Kidney (tissue), 14 donors: ENCODE measurements around the gene CPEB2. TPM values are rescaled to one million over a fixed set of nuclear protein-coding genes. Genes with fewer than 3 reads are reported as not detected.
A peak's percentile ranks its signal among the peaks of the same experiment; 100 is the strongest.

Experiments
- DNase-seq, 5 donors: peaks; one replicate each; pipeline ENCODE4 v3.0.0-alpha.2; 2013 to 2020
- FAIRE-seq: peaks from 2 replicates; lab custom pipeline; 2012; peaks lifted over from hg19 to GRCh38; lab: Jason Lieb, UNC
- H3K27ac ChIP-seq, 2 donors: one replicate each; pipeline ENCODE4 v1.7.0; 2013; ENCODE audit warnings: low read depth in 2 of 2, low read length in 2 of 2, inconsistent platforms in 1 of 2
- H3K27me3 ChIP-seq: one replicate; pipeline ENCODE4 v1.7.1; 2013; ENCODE audit warnings: low read length, inconsistent platforms; ENCODE audit not compliant: control insufficient read depth, insufficient read depth
- H3K36me3 ChIP-seq, 3 donors: one replicate each; pipeline versions ENCODE4 v1.7.0 to v1.7.1; 2013; ENCODE audit warnings: low read length in 3 of 3, control low read depth in 1 of 3, inconsistent platforms in 1 of 3; ENCODE audit not compliant: insufficient read depth in 3 of 3, control insufficient read depth in 2 of 3
- H3K4me1 ChIP-seq, 3 donors: one replicate each; pipeline versions ENCODE4 v1.7.0 to v1.7.1; 2013; ENCODE audit warnings: low read length in 3 of 3, inconsistent platforms in 1 of 3, low read depth in 1 of 3; ENCODE audit not compliant: control insufficient read depth in 2 of 3, insufficient read depth in 2 of 3
- H3K4me3 ChIP-seq, 3 donors: one replicate each; pipeline versions ENCODE4 v1.7.0 to v1.8.1; 2013; ENCODE audit warnings: low read length in 3 of 3, control low read depth in 1 of 3, inconsistent platforms in 1 of 3
- H3K9ac ChIP-seq, 3 donors: one replicate each; pipeline versions ENCODE4 v1.7.0 to v1.7.1; 2013; ENCODE audit warnings: low read length in 3 of 3, control low read depth in 1 of 3, inconsistent platforms in 1 of 3
- H3K9me3 ChIP-seq, 3 donors: one replicate each; pipeline versions ENCODE4 v1.7.0 to v1.7.1; 2013; ENCODE audit warnings: low read length in 3 of 3, control low read depth in 1 of 3, inconsistent platforms in 1 of 3; ENCODE audit not compliant: control insufficient read depth in 2 of 3, insufficient read depth in 1 of 3
- intact Hi-C: fragments of 100-400 bp; cut with DNase I; formaldehyde crosslinking; loops from one replicate; pipeline ENCODE4 v1.11.1; 2022
- polyA plus RNA-seq: library from polyadenylated mRNA; stranded (reverse); fragments of 350-450 nt; fragmentation: Illumina TruSeq; extraction: RNeasy Lipid Tissue Mini Kit (QIAGEN cat#74804); gene quantifications from one replicate; pipeline ENCODE4 v1.2.3, GENCODE V29; 2014; ENCODE audit warnings: low read depth, low replicate concordance; ENCODE audit not compliant: insufficient read depth
- total RNA-seq: library from RNA; stranded (reverse); fragmentation: NEBNext Ultra II Directional; extraction: Animal tissue kit (Norgen Biotek cat#: 25700); gene quantifications from one replicate; pipeline ENCODE4 v1.2.1, GENCODE V29; 2021
- TF ChIP-seq, protein P1 (sequence below): IDR thresholded peaks from 3 replicates; pipeline ENCODE4 v1.5.1; 2012; ENCODE audit warnings: mild to moderate bottlenecking, moderate library complexity, borderline replicate concordance; ENCODE audit not compliant: insufficient read depth; ENCODE audit errors: extremely low read depth
- donor health status: control.
- donor health status: control.
- donor health status: control.
- donor health status: control.
- donor health status: control.
- donor health status: DM: yes; HTN: yes; CAD: no.
- donor health status: Normal renal cell carcinoma (clear cell type).

The CPEB2 gene
- total and polyA plus RNA-seq, 2 donors from 2014 or later, result 7.9 to 58.0 TPM

DNA sequence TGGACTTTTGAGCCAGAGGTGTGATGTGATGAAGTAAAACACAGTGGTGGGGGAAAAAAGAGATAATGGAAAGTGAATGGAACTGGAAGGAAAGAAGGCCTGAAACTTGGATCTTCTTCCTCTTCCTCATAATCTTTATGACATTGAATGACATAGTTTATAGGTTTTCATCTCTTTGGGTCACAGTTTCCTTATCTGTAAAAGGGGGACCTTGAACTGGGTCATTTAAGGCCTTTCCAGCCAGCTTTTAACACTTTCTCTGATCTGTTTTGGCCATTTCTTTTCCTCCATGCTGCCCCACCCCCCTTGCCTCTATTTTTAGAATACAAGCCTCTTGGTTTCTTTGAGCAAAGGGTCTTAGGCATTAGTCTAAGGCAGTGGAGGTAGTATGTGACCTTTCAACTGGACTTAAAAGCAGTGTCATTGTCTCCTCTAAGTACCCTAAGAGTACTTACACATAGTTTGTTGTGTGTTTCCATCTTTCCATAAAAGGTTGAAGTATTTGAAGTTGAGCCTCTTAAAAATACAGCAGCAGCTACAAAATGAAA is 7.8 kb downstream of the CPEB2 start:
- H3K36me3 ChIP-seq, result peaks cover 0 to 30% (median 0%) of the 10 kb centered on the region in 3 donors
- H3K4me3 ChIP-seq, result peak overlapping the region in 1 of 3 donors; percentile 9
- intact Hi-C loops, result no loop called here
- H3K27me3 ChIP-seq, result no peaks in the 10 kb centered on the region
- H3K9ac ChIP-seq, result no peak overlapping the region
- peaks cover 0 to 32% (median 0%) of the 10 kb centered on the region in 3 donors for H3K4me1 ChIP-seq
- H3K27ac ChIP-seq, result peak overlapping the region in 1 of 2 donors; percentile 18
- H3K9me3 ChIP-seq, result no peaks in the 10 kb centered on the region
- DNase-seq (no peak), FAIRE-seq (no peak)
- TF ChIP-seq, protein P1, sequence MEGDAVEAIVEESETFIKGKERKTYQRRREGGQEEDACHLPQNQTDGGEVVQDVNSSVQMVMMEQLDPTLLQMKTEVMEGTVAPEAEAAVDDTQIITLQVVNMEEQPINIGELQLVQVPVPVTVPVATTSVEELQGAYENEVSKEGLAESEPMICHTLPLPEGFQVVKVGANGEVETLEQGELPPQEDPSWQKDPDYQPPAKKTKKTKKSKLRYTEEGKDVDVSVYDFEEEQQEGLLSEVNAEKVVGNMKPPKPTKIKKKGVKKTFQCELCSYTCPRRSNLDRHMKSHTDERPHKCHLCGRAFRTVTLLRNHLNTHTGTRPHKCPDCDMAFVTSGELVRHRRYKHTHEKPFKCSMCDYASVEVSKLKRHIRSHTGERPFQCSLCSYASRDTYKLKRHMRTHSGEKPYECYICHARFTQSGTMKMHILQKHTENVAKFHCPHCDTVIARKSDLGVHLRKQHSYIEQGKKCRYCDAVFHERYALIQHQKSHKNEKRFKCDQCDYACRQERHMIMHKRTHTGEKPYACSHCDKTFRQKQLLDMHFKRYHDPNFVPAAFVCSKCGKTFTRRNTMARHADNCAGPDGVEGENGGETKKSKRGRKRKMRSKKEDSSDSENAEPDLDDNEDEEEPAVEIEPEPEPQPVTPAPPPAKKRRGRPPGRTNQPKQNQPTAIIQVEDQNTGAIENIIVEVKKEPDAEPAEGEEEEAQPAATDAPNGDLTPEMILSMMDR, result no peak

DNA sequence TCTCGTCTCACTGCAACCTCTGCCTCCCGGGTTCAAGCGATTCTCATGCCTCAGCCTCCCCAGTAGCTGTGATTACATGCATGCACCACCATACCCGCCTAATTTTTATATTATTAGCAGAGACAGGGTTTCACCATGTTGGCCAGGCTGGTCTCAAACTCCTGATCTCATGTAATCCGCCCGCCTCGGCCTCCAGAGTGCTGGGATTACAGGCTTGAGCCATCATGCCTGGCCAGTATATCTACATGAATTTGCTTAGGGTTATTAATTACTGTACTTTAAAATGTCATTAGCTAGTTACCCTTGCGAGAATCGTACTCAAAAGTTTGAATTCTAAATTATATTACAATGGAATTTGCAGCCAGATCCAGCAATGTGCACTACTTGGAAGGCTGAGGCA is 8.9 kb downstream of the CPEB2 start:
- DNase-seq, result peak in 1 of 5 donors; percentile 15
- H3K27ac ChIP-seq, result no peak overlapping the region
- intact Hi-C loops, result no loop called here
- no peak overlapping the region for H3K9ac ChIP-seq
- TF ChIP-seq, protein P1, result no peak
- no peak overlapping the region for H3K4me3 ChIP-seq
- peaks cover 0 to 30% (median 0%) of the 10 kb centered on the region in 3 donors for H3K4me1 ChIP-seq
- no peak for FAIRE-seq
- H3K27me3 ChIP-seq, result no peaks in the 10 kb centered on the region
- no peaks in the 10 kb centered on the region for H3K9me3 ChIP-seq
- H3K36me3 ChIP-seq, result peaks cover 0 to 33% (median 0%) of the 10 kb centered on the region in 3 donors

DNA sequence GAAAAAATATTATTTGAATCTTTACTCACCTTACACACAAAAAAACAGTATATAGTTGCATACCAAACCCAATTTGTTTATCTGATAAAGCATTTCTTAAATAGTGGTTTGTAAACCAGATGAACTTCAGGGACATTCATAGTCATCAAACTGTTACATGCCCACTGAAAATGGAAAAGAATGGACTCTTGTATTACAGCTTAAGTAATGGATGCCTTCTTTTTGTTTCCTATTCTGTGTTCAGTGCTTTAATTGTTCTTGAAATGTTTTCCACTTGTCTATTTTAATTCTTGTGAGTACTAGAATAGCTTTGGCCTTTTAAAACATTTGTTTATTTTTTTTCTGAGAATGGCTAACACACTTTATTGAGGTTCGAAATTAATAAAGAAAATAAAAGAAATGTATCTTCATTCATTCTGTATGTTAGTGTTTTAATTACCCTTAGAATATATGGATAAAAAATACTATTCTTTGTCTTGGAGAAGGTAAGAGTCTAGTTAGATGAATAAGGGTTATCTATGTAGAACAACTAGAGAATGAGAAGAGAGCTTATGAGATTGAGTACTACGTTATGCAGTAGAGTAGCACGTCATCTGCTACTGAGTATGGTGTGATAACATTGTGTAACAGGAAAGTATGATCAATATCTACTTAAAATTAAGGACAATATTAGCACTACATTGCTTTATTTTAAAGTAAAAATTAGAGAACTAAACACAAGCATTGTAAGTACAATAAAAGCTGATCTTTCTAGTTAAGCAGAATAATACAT is 9.9 kb downstream of the CPEB2 start:
- Histone ChIP-seq H3K9me3 (no peaks in the 10 kb centered on the region), H3K4me1 (peaks cover 0 to 28% (median 0%) of the 10 kb centered on the region in 3 donors), H3K36me3 (peaks cover 0 to 37% (median 0%) of the 10 kb centered on the region in 3 donors), H3K27ac (no peak overlapping the region), H3K9ac (no peak overlapping the region), H3K27me3 (no peaks in the 10 kb centered on the region), H3K4me3 (no peak overlapping the region)
- TF ChIP-seq, protein P1, result no peak
- FAIRE-seq (peak; percentile 41), DNase-seq (no peak)
- intact Hi-C loops, result no loop called here
